HG03280 (cell line): ENCODE data around the gene ACOT11.
"Not testable (repeated sequence)": the region's sequence is repeated elsewhere in the genome, so short reads cannot be mapped to it uniquely, and the experiment has no call there.

Experiments used
- ATAC-seq: cut with Tn5 transposase; IDR thresholded peaks from one replicate; pipeline ENCODE4 v1.9.1; 2021; ENCODE audit warnings: mild to moderate bottlenecking, moderate library complexity; ENCODE audit not compliant: unreplicated experiment

ACOT11 gene

DNA sequence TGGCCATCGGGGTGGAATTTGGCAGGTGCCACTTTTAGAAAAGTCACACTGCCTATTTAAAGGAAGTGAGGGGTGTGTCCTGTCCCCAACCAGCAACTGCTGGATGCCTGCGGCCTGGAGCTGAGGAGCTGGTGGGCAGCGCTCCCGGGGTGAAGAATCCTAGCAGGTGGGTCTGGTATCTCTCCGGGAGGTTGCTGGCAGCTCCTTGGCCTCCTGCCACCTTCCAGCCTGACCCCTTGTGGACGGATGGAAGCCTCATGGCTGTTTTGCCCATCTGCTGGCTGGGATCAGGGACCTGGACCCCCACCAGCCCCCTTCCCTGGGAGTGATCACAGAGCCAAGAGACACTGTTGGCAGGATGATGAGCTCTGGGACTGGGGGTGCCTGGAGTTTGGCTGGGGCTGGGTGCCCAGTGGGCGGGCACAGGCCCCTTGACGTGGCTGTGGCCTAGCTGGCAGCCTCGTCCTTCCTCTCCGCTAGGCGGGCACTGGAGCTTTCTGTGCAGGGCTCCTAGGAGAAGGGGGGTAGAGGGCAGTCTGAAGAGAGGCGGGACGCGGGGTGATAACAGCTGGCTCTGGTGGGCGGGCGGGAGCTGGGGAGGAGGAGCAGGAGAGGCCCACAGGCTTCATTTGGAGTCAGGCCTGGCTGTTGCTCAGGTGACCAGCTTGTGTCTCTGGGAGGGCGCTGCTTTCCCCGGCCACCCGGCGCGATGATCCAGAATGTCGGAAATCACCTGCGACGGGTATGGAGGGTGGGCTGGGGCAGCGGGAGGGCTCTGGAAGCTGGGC is at the start of gene ACOT11:
ACOT11 (plus strand) TSS at position 628 of the 788 bp plus-strand sequence; CDS start at position 710, 82 bp downstream.
- no peak for ATAC-seq

DNA sequence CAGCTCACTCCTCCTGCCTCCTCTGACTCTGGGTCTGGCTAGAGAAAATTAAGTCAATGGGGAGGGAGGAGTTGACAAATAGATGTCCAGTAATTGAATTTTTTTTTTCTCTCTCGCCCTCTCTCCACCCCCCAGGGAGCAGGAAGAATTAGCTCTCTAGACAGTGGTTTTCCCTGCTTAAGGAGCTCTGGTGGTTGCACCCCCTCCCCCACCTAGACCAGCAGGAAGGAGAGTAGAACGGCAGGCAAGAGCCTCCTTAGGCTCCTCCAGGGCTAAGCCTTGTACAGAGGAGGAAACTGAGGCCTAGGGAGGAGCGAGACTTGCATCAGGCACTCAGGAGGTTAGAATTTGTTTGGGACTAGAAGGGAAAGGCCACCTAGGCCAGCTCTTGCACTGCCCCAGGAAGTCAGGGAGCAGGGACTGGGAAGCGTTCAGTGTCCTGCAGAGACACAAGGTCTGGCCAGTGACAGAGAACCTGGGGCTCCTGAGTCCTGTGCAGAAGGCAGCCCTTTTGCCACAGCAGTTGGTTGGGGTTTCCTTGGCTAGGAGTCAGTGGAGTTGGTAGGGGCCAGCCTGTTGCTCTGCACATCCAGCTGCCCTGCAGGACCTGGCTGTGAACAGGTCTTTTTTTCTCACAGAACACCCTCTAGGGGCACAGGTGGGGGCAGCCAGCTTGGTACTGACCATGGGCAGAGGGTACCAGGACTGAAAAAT is 49.5 kb upstream of the ACOT11 start:
- ATAC-seq, result no peak

DNA sequence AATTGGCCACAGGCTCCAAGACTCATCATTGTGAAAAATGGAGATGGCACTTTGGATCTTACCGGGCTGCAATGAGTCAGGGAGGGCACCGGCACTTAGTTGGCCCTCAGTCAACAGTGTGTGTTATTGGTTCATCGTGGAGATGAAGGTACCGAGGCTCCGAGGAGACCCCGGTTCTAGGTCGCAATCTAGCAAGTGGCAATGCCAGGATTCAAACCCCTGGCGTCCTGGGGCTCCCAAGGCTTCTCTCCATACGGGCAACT is 49.0 kb upstream of the ACOT11 start:
- ATAC-seq, result no peak

DNA sequence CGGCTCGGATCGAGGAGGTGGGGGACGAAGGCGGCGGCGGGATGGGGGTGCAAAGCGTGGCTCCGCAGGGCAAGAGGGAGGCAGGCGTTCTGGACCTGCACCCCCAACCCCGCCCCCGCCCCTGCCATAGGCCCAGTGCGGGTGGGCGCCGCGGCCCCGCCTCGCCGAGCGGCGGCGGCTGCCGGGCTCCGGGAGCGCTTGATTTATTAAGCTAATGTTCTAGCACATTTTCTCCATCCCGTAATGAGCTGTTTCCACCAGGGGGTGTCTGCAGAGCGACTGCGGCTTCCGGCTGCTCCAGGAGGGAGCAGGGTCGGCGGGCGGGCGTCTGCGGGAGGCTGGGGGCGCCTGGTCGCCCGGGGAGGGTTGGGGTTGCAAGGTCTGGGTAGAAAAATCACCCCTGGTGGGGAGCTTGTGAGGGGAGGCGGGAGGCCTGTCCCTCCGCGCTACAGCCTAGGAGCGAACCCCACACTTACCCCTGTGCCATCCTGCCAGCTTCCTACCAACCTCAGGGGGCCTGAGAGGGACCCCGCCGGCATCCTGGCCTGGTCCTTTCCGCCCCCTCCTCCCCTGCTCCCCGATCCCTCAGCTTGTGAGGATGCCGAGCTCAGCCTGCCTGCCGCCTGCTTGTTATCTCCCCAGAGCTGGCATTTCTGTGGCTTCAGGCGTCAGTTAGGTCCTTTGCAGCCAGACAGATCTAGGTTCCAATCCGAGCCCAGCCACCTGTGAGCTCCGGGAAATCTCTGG is 48.5 kb upstream of the ACOT11 start:
- ATAC-seq, result no peak

DNA sequence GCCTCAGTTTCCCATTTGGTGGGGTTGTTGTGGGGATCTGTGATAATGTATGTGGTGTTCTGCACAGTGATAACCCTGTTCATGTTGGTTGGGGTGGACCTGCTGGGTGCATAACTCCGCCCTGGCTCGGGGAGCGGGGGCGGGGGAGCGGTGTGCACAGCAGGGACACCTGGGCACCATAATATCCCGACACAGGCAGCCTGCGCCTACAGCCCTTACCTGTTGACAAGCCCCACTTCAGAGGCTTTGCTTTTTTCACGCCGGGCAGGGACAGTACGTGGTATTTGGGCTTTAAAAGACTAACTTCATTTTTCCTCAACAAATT is 48.0 kb upstream of the ACOT11 start:
- ATAC-seq, result no peak

DNA sequence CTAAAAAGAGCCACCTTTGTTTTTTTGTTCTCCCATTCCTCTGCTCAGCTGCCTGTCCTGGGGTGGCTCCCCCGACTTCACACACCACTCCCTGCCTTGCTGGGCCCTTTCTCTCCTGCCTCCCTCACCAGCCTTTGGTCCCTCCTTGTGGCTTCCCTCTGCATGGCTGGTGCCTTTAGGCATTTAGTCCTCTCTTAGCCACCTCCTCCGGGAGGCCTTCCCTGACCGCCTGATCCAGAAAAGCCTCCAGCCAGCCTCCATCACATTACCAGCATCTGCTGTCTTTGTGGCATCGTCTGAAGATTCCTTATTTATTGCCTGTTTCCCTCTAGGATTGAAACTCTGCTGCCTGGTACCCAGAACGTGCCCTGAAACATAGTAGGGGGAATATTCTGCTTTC is 46.2 kb upstream of the ACOT11 start:
- ATAC-seq, result no peak

DNA sequence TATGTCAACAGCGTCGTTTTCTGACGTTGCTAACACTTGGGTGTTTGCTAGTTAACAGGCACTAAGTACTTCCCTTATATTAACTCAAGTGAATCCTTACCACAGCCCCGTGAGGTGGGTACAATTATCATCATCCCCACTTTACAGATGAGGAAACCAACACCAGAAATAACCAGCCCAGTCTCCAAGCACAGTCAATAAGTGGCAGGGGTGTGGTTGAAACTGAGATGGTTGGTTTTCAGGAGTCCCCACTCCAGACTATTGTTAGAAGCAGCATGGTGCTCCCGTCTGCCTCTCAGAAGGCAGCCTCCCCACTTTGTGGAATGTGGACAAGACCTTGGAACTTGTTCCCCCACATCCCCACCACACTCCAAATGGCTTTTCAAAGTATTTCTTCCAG is 45.7 kb upstream of the ACOT11 start:
- no peak for ATAC-seq

DNA sequence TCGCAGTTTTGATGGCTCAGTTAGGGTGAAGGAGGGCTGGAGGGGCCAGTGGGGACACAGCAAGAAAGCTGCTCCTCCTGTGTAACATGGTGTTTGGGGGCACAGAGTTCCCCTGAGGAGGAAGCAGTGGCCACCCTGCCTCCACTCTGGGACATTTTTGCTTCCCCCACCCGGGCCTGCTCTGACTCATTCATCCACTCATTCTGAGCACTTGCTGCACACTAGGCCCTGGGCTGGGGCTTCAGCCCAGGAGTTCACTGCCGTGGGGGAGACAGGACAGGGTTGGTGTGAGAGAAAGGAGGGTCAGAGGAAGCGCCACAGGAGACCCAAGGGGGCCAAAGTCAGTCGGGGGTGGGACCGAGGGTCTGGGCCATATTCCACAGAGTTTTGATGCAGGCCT is 41.4 kb upstream of the ACOT11 start:
- no peak for ATAC-seq

DNA sequence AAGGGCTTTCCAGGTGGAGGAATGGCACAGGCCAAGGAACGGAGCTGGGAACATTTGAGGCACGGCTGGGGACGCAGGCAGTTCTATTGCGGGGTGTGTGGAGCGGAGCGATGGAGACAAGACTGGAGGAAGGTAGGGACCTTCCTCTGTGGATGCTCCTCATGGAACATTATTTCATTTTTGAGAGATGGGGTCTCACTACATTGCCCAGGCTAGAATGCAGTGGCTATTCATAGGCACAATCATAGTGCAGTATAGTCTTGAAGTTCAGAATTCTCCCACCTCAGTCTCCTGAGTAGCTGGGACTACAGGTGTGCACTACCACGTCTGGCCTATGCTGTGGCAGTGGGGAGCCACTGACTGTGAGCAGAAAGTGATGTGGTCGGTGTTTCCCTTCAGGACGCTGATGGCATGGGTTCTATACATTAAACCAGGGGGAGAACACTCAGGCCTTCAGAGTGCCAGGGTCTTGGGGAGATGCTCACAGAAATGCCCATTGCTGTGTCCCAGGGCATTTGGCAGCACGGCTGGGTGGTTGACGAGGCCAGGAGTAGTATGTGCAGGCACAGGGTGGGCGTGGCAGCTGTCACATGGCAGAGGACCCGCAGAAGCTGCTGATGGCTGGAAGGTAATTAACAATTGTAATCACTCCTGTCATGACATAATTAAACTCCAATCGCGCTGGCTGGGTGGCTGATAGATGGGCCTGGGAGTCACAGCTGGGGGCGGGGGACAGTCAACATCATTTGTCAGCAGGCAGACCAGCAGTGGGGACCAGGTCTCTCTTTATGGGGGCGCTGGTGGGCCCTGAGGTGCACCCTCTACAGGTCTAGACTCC is 40.8 kb upstream of the ACOT11 start:
- ATAC-seq, result no peak

DNA sequence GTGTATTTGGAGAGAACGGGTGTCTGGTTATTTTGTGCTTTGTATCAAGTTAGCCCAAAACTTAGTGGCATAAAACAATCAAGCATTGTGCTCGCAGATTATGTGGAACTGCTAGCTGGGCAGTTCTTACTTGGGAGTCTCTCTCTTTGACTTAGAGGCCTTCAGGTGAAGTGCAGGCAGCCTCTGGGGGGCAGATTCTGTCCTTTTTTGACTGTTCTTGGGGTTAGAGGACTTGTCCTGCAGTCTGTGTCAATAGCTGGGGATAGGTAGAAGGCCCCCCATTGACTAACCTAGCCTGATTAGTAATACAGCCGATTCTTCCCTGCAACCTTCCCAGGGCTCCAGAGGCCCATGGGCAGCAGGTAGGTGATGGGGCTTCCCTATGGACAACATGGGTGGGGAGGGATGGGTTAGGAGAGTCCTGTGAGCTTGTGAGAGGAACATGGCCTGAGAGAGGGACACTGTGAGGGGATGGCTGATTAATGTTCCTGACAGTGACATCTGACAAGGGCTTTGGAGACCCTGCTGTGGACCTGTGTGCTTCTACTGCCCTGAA is 37.2 kb upstream of the ACOT11 start:
- ATAC-seq, result no peak

DNA sequence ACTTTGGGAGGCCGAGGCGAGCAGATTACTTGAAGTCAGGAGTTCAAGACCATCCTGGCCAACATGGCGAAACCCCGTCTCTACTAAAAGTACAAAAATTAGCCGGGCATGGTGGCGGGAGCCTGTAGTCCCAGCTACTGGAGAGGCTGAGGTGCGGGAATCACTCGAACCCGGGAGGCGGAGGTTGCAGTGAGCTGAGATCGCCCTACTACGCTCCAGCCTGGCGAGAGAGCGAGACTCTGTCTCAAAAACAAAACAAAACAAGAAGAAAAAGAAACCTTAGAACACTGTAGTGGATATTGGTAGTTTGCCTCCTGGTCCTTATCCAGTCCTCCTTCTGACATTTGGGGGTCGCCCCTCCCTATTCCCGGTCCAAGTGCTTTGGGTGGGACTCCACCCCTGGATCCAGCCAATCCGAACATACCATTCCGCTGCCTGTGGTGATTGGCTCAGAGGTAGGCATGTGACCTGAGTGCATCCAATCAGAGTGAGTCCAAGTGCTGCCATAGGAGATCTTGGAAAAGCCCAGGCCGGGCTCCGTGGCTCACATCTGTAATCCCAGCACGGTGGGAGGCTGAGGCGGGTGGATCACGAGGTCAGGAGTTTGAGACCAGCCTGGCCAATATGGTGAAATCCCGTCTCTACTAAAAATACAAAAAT is 34.0 kb upstream of the ACOT11 start:
- not testable (repeated sequence) for ATAC-seq

DNA sequence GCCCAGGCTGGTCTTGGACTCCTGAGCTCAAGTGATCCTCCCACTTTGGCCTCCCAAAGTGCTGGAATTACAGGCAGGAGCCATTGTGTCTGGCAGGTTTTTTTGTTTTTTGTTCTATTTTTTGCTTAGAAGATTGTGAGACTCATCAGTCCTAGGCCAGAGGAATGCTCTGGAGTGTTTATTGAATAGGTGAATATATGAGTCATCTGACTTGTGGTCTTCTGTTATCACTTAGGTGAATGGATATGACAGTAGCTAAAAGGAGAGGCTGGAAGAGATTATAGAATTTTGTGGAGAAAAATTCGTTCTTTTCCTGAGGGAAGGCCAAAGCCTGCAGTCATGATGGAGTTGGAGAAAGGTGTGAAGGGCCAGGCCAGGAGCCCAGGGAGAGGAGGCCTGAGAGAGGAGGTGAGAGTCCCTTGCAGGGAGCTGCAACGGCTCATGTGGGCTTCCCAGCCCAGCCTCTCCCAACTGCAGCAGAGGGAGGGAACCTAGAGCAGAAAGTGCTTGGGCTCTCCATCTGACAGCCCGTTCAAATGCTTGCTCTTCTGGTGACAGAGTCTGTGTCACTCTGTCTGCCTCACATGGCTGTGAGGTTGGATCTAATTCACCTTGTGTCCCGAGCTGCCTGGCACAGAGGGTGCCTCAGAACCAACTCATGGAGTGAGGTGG is 31.6 kb upstream of the ACOT11 start:
- no peak for ATAC-seq

DNA sequence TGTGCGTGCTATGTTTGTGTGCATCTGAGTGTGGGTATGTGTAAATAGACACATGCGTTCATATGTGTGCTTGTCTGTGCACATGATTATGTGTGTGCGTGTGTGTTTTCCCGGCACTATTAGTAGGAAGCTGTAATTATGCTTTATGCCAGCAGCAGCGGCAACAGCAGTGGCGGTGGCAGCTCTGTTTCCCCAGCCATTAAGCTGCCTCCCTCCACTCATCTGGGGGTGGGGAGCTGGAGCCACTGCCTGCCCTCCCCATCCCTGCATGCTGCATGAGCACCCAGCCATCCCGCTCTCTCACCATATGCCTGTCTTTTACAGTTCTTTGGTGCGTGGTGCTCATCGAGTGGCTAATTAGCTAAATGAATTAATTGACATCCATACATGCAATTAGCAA is 30.5 kb upstream of the ACOT11 start:
- ATAC-seq, result no peak

DNA sequence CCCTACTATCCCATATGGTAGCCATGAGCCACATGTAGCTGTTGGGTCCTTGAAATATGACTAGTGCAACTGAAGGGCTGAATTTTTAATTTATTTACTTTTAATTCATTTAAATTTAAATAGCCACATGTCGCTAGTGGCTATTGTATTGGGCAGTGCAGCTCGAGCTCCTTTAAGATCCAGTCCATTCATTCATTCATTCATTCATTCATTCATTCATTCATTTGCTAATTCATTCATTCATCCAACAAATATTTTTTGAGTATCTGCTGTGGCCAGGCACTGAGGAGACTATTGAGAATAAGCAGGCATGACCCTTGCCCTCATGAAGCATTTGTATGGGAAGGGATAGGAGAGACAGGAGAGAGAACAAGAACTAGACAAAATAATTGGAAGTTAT is 29.5 kb upstream of the ACOT11 start:
- no peak for ATAC-seq

DNA sequence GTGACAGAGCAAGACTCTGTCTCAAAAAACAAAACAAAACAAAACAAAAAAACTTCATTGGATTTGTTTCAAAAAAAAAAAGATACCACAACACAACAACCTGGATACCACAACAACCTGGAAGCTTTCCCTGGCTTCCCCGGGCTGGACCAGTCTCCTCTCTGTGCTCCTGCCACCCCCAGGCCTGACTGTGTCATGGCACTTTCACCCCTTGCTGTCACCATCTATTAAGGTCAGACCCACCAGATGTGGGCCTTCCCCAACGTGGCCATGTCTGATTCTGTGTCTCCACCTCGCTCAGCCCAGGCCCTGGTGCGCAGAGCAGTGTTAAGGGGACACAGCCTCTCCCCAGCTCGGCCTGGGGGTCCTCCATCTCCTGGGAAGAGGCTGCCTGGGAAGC is 28.3 kb upstream of the ACOT11 start:
- ATAC-seq, result no peak

DNA sequence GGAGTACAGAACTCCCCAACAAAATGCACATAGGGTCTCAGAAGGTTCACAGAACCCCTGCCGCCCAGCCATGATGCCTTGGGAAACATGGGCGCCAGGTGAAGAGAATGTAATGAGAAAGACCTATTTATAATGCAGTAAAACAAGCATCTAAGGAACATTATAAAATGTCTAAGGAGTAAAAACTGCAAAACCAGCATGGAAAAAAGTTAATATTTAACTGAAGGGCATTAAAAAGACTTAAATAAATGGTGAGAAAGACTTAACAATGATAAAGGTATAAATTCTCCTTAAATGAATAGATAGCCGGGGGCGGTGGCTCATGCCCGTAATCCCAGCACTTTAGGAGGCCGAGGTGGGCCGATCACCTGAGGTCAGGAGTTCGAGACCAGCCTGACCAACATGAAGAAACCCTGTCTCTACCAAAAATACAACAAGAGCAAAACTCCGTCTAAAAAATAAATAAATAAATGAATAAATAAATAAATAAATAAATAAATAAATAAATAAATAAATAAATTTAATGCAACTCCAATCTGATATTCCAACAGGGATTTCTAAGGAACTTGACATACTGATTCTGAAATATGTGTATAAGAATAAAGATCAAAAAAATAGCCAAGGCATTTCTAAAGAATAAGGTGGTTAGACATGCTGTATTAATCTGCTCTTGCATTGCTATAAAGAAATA is 27.3 kb upstream of the ACOT11 start:
- ATAC-seq, result no peak

DNA sequence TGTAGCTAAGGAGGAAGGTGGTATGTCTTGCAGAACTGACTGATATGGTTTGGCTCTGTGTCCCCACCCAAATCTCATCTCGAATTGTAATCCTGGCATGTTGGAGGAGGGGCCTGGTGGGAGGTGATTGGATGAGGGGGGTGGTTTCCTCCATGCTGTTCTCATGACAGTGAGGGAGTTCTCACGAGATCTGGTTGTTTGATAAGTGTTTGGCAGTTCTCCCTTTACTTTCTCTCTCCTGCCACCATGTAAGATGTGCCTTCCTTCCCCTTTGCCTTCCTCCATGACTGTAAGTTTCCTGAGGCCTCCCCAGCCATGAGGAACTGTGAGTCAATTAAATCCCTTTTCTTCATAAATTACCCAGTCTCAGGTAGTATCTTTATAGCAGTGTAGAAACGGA is 21.5 kb upstream of the ACOT11 start:
- not testable (repeated sequence) for ATAC-seq

DNA sequence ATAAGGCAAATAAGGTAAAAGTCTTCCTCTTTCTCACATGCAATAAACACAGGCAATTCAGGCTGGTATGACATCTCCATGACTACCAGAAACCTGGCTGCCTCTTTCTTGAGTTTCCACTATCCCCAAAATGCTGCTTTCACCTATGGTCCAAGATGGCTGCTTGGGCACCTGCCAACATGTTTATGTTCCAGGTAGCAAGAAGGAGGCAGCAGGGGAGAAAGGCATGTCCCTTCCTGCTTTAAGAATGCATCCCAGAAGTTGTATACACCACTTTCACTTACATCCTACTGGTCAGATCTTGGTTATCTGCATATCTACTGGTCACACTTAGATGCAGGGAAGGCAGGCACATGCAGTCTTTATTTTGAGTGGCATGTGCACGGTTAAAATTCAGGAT is 19.4 kb upstream of the ACOT11 start:
- ATAC-seq, result no peak

DNA sequence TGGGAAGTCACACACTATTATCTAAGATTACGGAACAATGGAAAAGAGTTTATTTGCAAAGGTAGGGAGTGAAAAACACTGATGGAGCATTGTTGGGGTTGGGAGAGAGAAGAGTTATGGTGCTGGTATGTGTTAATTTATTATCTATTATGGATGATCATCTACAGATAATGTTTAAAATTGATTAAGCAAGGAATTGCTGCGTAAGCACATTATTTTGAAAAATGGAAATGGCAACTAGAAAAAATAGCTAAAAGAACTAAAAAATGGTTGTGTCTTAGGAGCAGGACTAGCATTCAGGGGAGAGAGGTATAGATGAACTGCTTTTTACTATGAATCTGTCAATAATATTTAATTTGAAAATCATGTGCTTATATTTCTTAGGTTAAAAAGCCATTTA is 16.0 kb upstream of the ACOT11 start:
- ATAC-seq, result no peak
